Measurements from ENCODE around the gene RAB11FIP4.

RAB11FIP4 gene

GRCh38 chr17:31556969-31557645, 165.6 kb downstream of the RAB11FIP4 start:
- no peak for TF ChIP-seq CTCF (IDR thresholded peaks at IDR 0.05; ENCODE audit: low read depth, low read length, missing control alignments)
- no peak for DNase-seq (ENCODE audit: low read depth)
- no peak overlapping the region for H3K4me3 ChIP-seq (ENCODE audit: low read depth, low read length)

DNA sequence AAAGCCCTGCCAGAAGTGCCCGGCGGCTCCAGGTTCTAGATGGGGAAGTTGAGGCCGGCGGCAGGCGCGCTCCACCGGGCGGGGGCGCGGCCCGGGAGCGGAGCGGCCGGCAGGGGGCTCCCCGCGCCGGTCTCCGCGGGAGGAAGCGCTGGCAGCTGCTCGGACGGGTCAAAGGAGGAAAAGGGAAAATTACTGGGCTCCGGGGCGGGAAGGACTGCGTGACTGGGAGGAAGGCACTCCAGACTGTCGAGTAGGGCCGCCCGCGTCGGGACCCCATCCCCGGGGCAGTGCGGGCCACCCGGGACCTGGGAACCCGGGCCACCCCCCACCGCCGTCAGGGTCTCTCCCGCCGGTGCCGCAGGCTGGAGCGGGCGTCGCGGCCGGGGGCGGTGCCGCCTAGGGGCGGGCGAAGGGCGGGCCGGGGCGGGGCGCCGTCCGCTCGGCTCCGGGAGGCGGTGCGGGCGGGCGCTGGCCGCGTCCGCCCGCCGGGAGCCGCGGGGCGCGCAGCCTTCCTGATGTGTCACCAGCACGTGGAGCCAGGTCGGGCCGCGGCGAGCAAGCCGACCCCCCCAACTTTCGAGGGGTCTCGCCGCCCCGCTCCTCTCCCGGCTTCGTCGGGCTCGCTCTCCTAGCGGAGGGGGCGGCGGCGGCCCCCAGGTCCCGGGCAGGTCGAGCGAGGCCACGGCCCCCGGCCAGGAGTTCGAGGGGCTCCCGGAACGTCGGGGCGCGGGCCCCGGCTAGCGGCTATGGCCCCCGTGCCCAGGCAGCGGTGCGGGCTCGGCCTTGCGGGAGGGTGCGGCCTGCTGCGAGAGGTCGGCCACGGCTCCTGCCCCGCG, 167.5 kb downstream of the RAB11FIP4 start:
- TF ChIP-seq CTCF (IDR thresholded peaks at IDR 0.05; ENCODE audit: low read depth, low read length, missing control alignments), result peak; percentile 64
- no peak for DNase-seq (ENCODE audit: low read depth)
- peak overlapping the region; percentile 60 for H3K4me3 ChIP-seq (ENCODE audit: low read depth, low read length)

DNA sequence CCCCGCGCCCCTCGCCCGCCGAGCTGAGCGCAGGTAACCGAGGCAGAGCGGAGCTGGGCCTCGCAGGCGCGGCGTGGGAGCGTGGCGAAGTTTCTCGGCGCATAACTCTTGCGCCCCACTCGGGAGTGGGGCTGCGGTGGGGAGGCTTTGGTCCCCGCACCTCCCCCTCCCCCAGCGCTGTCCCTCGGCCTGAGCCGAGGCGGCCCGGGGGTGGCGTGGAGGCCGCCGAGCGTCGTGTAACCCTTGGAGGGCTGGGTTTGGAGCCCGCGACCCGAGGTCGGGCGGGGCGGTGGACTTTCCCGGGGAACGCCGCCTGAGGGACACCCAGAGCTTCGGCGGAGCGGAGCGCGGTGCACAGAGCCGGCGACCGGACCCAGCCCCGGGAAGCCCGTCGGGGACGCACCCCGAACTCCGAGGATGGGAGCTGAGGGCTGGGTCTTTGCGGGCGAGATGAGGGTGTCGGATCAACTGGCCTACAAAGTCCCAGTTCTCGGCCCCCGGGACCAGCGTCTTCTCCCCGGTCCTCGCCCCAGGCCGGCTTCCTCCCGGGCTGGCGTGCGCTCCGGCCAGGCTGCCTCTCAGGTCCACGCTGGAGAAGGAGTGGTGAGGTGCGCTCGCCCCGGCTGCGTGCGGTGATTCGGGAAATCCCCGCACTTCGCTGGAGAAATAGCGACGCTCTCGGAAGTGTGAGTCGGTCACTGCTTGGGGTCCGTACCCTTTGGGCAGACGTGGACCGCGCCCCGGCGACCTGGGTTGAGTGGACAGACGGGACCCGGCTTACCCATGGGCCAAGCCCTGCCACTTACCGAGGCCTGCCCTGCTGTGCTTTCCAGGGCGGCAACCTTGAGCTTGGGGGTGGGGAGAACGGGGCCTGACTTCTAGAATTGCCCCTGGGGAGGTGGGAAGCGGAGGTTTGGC, 168.4 kb downstream of the RAB11FIP4 start:
- no peak for TF ChIP-seq CTCF (IDR thresholded peaks at IDR 0.05; ENCODE audit: low read depth, low read length, missing control alignments)
- no peak for DNase-seq (ENCODE audit: low read depth)
- H3K4me3 ChIP-seq (ENCODE audit: low read depth, low read length), result peak overlapping the region; percentile 60; the same call in 1 of the 2 replicates

DNA sequence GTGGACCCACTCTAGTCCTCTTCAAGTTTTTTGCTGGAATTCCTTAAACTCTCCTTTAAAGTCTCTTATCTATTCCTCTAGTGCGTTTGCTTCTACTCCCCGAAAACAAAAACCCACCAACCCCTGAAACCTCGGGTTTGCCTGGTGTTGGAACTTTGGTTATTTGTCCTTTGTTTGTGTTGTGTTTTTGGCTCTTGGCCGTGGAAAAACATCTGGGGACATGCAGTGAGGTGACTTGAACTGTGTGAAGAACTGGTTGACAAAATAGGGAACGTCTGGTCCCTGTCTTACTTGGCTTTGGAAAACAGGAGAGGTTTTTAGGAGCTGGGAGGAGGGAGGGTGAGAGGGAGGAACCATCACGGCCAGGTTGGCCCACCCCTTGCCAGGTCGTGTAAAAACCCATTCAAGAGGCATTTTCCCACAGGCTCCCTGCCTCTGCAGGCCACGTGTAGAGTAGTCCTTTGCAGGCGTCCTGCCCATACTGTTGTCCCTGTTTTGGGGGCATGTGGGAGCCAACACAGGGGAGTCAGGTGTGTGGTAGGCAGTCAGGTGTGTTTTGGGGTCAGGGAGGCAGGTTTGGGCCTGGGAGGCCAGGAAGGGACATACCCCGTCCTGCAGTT, 169.3 kb downstream of the RAB11FIP4 start:
- DNase-seq (ENCODE audit: low read depth), result no peak
- no peak overlapping the region for H3K4me3 ChIP-seq (ENCODE audit: low read depth, low read length)
- TF ChIP-seq CTCF (IDR thresholded peaks at IDR 0.05; ENCODE audit: low read depth, low read length, missing control alignments), result no peak

DNA sequence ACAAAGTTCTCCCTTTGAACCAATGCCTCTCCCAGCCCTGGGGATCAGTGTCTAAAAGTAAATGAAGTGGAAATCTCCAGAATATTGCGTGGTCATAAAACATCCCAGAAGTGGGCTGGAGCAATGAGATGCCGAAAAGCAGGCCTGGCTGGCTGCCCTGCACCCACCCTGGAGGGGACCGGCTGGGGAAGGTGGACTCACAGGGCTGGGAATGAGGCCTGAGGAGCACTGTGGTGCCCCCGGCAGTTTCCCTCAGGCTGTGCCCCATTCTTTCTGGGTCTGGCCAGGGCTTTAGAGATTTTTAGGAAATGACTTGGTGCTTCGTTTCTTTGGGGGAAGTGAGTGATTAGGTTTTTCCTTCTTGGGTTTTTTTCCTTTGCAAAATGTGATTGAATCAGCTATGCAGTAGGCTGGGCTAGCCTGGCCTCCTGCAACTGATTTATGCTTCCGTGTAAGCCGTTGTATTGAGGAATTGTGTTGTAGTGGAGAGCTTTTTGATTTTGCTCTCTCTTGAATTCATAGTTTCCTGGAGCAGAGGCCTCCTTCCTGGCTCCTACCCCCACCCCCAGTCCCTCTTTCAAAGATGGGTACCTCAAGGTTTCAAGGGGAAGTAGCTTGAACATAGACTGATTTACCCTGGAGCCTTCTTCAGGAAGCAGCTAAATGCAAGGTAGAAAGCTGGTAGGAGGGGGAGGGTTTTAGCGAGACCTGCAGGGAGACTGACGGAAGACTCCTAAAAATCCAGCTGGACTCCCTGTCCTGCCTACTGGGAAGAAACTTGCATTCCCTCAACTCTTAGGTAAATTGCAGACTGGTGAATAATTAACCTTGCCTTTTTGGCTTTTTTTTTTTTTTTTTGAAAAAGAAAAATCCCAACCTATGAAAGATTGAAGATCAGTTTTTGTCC, 170.2 kb downstream of the RAB11FIP4 start:
- TF ChIP-seq CTCF (IDR thresholded peaks at IDR 0.05; ENCODE audit: low read depth, low read length, missing control alignments), result no peak
- no peak overlapping the region for H3K4me3 ChIP-seq (ENCODE audit: low read depth, low read length)
- no peak for DNase-seq (ENCODE audit: low read depth)
